ENCODE data around the gene USP14. TPM values are rescaled to one million over a fixed set of nuclear protein-coding genes. Genes with fewer than 3 reads are reported as not detected.

Gene USP14
- polyA plus RNA-seq, 1 donor from 2014 or later: 41.7 TPM

DNA sequence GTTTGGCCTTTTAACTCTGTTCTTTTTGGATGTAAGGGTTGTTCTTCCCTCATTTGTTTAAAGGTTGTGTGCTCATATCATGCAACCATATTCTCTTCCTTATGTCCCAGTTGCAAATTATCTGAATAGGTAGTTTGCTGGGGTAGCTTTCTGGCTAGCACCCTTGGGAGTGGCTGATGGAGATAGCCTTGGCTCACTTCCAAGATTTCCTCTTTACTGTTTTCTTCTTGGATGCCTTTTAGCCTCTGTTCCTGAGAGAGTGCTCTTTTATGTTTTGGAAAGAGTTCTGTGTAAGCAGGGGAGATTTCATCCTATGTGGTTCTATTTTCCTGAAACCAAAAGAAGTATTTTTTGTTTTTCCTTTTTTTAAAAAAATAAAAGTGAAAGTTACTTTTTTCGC is 25.4 kb downstream of the USP14 start:
- no peak overlapping the region for H2AFZ ChIP-seq (ENCODE audit: low read depth, low read length)
- H4K20me1 ChIP-seq (ENCODE audit: insufficient read depth): no peaks in the 10 kb centered on the region
- H3K36me3 ChIP-seq (ENCODE audit: insufficient read depth, low read length): peaks cover 3% of the 10 kb centered on the region
- TF ChIP-seq POLR2AphosphoS5 (IDR thresholded peaks at IDR 0.05): no peak
- H3F3A ChIP-seq (ENCODE audit: insufficient read depth, low read length, poor library complexity, severe bottlenecking): no peaks in the 10 kb centered on the region
- H3K27ac ChIP-seq (ENCODE audit: low read length): no peak overlapping the region
- no peaks in the 10 kb centered on the region for H3K9me3 ChIP-seq (ENCODE audit: low read length)
- H3K4me2 ChIP-seq (ENCODE audit: low read length): no peak overlapping the region
- H3K27me3 ChIP-seq (ENCODE audit: insufficient read depth, low read depth, low read length): no peaks in the 10 kb centered on the region
- H3K4me3 ChIP-seq (ENCODE audit: low read length): no peak overlapping the region
- H3K9ac ChIP-seq (ENCODE audit: low read length): no peak overlapping the region
- peaks cover 10% of the 10 kb centered on the region for H3K79me2 ChIP-seq (replicated peaks; ENCODE audit: insufficient read depth, low read length)
- no peaks in the 10 kb centered on the region for H3K9me2 ChIP-seq (ENCODE audit: insufficient read depth, low read length)

DNA sequence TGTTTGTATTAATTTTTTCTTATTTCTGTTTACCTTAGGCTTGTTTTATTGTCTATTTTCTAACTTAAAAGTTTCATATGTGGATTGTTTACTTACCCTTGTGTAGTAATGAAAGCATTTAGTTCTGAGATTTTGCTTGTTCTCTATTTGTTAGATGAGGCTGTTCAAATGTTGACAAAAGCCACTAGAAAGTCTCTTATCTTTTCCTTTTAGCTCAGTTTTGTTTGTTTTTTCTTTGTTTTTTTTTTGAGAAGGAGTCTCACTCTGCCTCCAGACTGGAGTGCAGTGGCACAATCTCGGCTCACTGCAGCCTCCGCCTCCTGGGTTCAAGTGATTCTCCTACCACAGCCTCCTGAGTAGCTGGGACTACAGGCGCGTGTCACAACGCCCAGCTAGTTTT is 30.9 kb downstream of the USP14 start:
- H3K27ac ChIP-seq (ENCODE audit: low read length): no peak overlapping the region
- peaks cover 11% of the 10 kb centered on the region for H3K79me2 ChIP-seq (replicated peaks; ENCODE audit: insufficient read depth, low read length)

More for the DNA sequence above, 30.9 kb downstream of the USP14 start:
- Histone ChIP-seq H3K4me3 (ENCODE audit: low read length) (no peak overlapping the region), H3K9me2 (ENCODE audit: insufficient read depth, low read length) (no peaks in the 10 kb centered on the region), H3K27me3 (ENCODE audit: insufficient read depth, low read depth, low read length) (no peaks in the 10 kb centered on the region), H4K20me1 (ENCODE audit: insufficient read depth) (no peaks in the 10 kb centered on the region), H3K9ac (ENCODE audit: low read length) (no peak overlapping the region), H3K9me3 (ENCODE audit: low read length) (no peaks in the 10 kb centered on the region), H2AFZ (ENCODE audit: low read depth, low read length) (no peak overlapping the region), H3F3A (ENCODE audit: insufficient read depth, low read length, poor library complexity, severe bottlenecking) (no peaks in the 10 kb centered on the region), H3K4me2 (ENCODE audit: low read length) (no peak overlapping the region), H3K36me3 (ENCODE audit: insufficient read depth, low read length) (no peaks in the 10 kb centered on the region)
- TF ChIP-seq TAF1 (IDR thresholded peaks at IDR 0.05; ENCODE audit: low read depth): no peak
- no peak for TF ChIP-seq SMC3 (conservative IDR thresholded peaks at IDR 0.05; ENCODE audit: poor library complexity)
- TF ChIP-seq REST (IDR thresholded peaks at IDR 0.05; ENCODE audit: borderline replicate concordance): no peak
- TF ChIP-seq, protein P1, sequence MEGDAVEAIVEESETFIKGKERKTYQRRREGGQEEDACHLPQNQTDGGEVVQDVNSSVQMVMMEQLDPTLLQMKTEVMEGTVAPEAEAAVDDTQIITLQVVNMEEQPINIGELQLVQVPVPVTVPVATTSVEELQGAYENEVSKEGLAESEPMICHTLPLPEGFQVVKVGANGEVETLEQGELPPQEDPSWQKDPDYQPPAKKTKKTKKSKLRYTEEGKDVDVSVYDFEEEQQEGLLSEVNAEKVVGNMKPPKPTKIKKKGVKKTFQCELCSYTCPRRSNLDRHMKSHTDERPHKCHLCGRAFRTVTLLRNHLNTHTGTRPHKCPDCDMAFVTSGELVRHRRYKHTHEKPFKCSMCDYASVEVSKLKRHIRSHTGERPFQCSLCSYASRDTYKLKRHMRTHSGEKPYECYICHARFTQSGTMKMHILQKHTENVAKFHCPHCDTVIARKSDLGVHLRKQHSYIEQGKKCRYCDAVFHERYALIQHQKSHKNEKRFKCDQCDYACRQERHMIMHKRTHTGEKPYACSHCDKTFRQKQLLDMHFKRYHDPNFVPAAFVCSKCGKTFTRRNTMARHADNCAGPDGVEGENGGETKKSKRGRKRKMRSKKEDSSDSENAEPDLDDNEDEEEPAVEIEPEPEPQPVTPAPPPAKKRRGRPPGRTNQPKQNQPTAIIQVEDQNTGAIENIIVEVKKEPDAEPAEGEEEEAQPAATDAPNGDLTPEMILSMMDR (IDR thresholded peaks at IDR 0.05; ENCODE audit: poor library complexity, severe bottlenecking): no peak
- no peak for TF ChIP-seq POLR2AphosphoS5 (IDR thresholded peaks at IDR 0.05)
- TF ChIP-seq MXI1 (conservative IDR thresholded peaks at IDR 0.05; ENCODE audit: poor library complexity, severe bottlenecking): no peak
- no peak for TF ChIP-seq EZH2 (IDR thresholded peaks at IDR 0.05; ENCODE audit: borderline replicate concordance, insufficient read depth, low read length, poor library complexity, severe bottlenecking)
- TF ChIP-seq EP300 (conservative IDR thresholded peaks at IDR 0.05; ENCODE audit: poor library complexity, severe bottlenecking): no peak
- TF ChIP-seq RAD21 (conservative IDR thresholded peaks at IDR 0.05): no peak
